ENCODE results near the gene TRAPPC8.
"Not testable (repeated sequence)": the region's sequence is repeated elsewhere in the genome, so short reads cannot be mapped to it uniquely, and the experiment has no call there.

Gene TRAPPC8

GRCh38 chr18:31943878-31944816, 1.2 kb upstream of the TRAPPC8 start:
- no peak for DNase-seq (ENCODE audit: low read depth)

GRCh38 chr18:31942291-31942998, 483 bp downstream of the TRAPPC8 start:
- DNase-seq (ENCODE audit: low read depth): peak; percentile 58

GRCh38 chr18:31941010-31941809, 1.7 kb downstream of the TRAPPC8 start:
- DNase-seq (ENCODE audit: low read depth): no peak

- not testable (repeated sequence) for DNase-seq (ENCODE audit: low read depth)
Measured at GRCh38 chr18:31934773-31935172, 8.2 kb downstream of the TRAPPC8 start.

GRCh38 chr18:31931886-31932240, 11.1 kb downstream of the TRAPPC8 start:
- DNase-seq (ENCODE audit: low read depth): peak; percentile 85

GRCh38 chr18:31931163-31931885, 11.6 kb downstream of the TRAPPC8 start:
- DNase-seq (ENCODE audit: low read depth): peak; percentile 79

- DNase-seq (ENCODE audit: low read depth): no peak
Measured at GRCh38 chr18:31929273-31929672, 13.7 kb downstream of the TRAPPC8 start.

- DNase-seq (ENCODE audit: low read depth): not testable (repeated sequence)
Measured at GRCh38 chr18:31926988-31927387, 15.9 kb downstream of the TRAPPC8 start.

GRCh38 chr18:31920277-31920676, 22.7 kb downstream of the TRAPPC8 start:
- DNase-seq (ENCODE audit: low read depth): no peak

GRCh38 chr18:31919366-31919765, 23.6 kb downstream of the TRAPPC8 start:
- DNase-seq (ENCODE audit: low read depth): not testable (repeated sequence)

GRCh38 chr18:31918733-31919132, 24.2 kb downstream of the TRAPPC8 start:
- no peak for DNase-seq (ENCODE audit: low read depth)

- peak; percentile 0 for DNase-seq (ENCODE audit: low read depth)
Measured at GRCh38 chr18:31901063-31901462, 41.9 kb downstream of the TRAPPC8 start.

GRCh38 chr18:31899771-31900170, 43.2 kb downstream of the TRAPPC8 start:
- not testable (repeated sequence) for DNase-seq (ENCODE audit: low read depth)

- DNase-seq (ENCODE audit: low read depth): no peak
Measured at GRCh38 chr18:31892936-31893335, 50.0 kb downstream of the TRAPPC8 start.

GRCh38 chr18:31891566-31891965, 51.4 kb downstream of the TRAPPC8 start:
- no peak for DNase-seq (ENCODE audit: low read depth)

GRCh38 chr18:31884020-31884419, 58.9 kb downstream of the TRAPPC8 start:
- no peak for DNase-seq (ENCODE audit: low read depth)

- no peak for DNase-seq (ENCODE audit: low read depth)
Measured at GRCh38 chr18:31880186-31880898, 62.6 kb downstream of the TRAPPC8 start.

- DNase-seq (ENCODE audit: low read depth): no peak
Measured at GRCh38 chr18:31878358-31878757, 64.6 kb downstream of the TRAPPC8 start.

- DNase-seq (ENCODE audit: low read depth): no peak
Measured at GRCh38 chr18:31877900-31878299, 65.0 kb downstream of the TRAPPC8 start.

GRCh38 chr18:31876707-31877106, 66.2 kb downstream of the TRAPPC8 start:
- peak; percentile 0 for DNase-seq (ENCODE audit: low read depth)

- DNase-seq (ENCODE audit: low read depth): no peak
Measured at GRCh38 chr18:31875301-31875700, 67.6 kb downstream of the TRAPPC8 start.

All from EH (cell line).